H1 (cell line): ENCODE measurements around the gene KLF18.

Source experiments
- BRCA1 ChIP-seq: IDR thresholded peaks from 2 replicates; pipeline ENCODE4 v1.6.1; 2012; ENCODE audit warnings: low read depth, low read length, improper control_type of control experiment
- CREB1 ChIP-seq: IDR thresholded peaks from 2 replicates; pipeline ENCODE4 v1.6.1; 2012; ENCODE audit warnings: inconsistent platforms
- CTBP2 ChIP-seq: IDR thresholded peaks from 2 replicates; pipeline ENCODE4 v1.7.0; 2011; ENCODE audit warnings: borderline replicate concordance, mild to moderate bottlenecking, moderate library complexity, mixed read lengths, low read length; ENCODE audit not compliant: insufficient read depth, insufficient read length
- CTCF ChIP-seq, 3 experiments: IDR thresholded peaks; 1 replicate in 2 of 3; 2 replicates in 1 of 3; pipeline versions ENCODE4 v1.5.1 to v1.6.1; 2011; ENCODE audit warnings: low read length in 3 of 3, mild to moderate bottlenecking in 3 of 3, inconsistent platforms in 2 of 3, low read depth in 1 of 3, moderate library complexity in 1 of 3; ENCODE audit not compliant: insufficient read depth in 1 of 3; ENCODE audit errors: control extremely low read depth in 1 of 3
- EGR1 ChIP-seq: IDR thresholded peaks from 2 replicates; pipeline ENCODE4 v1.6.1; 2011; ENCODE audit warnings: low read depth, low read length, borderline replicate concordance
- EZH2 ChIP-seq: fragments of 200-600 bp; sonication (generic); IDR thresholded peaks from 2 replicates; pipeline ENCODE4 v1.7.1; 2012; ENCODE audit warnings: low read depth, mild to moderate bottlenecking, moderate library complexity, low read length, inconsistent platforms; ENCODE audit not compliant: severe bottlenecking
- GTF2F1 ChIP-seq: IDR thresholded peaks from 2 replicates; pipeline ENCODE4 v1.6.1; 2012; ENCODE audit warnings: low read depth, low read length, improper control_type of control experiment, borderline replicate concordance
- NANOG ChIP-seq: IDR thresholded peaks from 2 replicates; pipeline ENCODE4 v1.6.1; 2011; ENCODE audit warnings: low read length, low read depth, mild to moderate bottlenecking, inconsistent platforms; ENCODE audit not compliant: insufficient read depth, poor library complexity, severe bottlenecking
- POLR2AphosphoS5 ChIP-seq: IDR thresholded peaks from 2 replicates; pipeline ENCODE4 v1.6.1; 2011; ENCODE audit warnings: low read depth, low read length
- RFX5 ChIP-seq: IDR thresholded peaks from 2 replicates; pipeline ENCODE4 v1.6.1; 2011; ENCODE audit warnings: low read depth, low read length, improper control_type of control experiment, borderline replicate concordance
- SRF ChIP-seq: IDR thresholded peaks from 2 replicates; pipeline ENCODE4 v1.6.1; 2011; ENCODE audit warnings: mild to moderate bottlenecking, low read depth, low read length, moderate library complexity
- TAF1 ChIP-seq: IDR thresholded peaks from 2 replicates; pipeline ENCODE4 v1.6.1; 2011; ENCODE audit warnings: mild to moderate bottlenecking, low read depth, low read length
- USF2 ChIP-seq: IDR thresholded peaks from 2 replicates; pipeline ENCODE4 v1.6.1; 2011; ENCODE audit warnings: low read length, improper control_type of control experiment
- ZNF274 ChIP-seq: IDR thresholded peaks from 2 replicates; pipeline ENCODE4 v1.7.0; 2012; ENCODE audit warnings: low read length, borderline replicate concordance; ENCODE audit errors: extremely low read depth

GRCh38 chr1:44101328-44101727 lies 40.1 kb downstream of the KLF18 start:
- no peak for TF ChIP-seq CTCF (IDR thresholded peaks at IDR 0.05; ENCODE audit: control extremely low read depth in 1 of 3, insufficient read depth in 1 of 3, low read depth in 1 of 3, low read length in 3 of 3)
- no peak for TF ChIP-seq EGR1
- no peak for TF ChIP-seq EZH2
- TF ChIP-seq POLR2AphosphoS5 = no peak
- no peak for TF ChIP-seq SRF
- TF ChIP-seq ZNF274 = no peak
- TF ChIP-seq RFX5 = no peak
- no peak for TF ChIP-seq TAF1
- no peak for TF ChIP-seq USF2
- TF ChIP-seq GTF2F1 = no peak
- no peak for TF ChIP-seq NANOG
- TF ChIP-seq CTBP2 = no peak
- no peak for TF ChIP-seq BRCA1
- TF ChIP-seq CREB1 = no peak
